Measurements from ENCODE around the gene CKAP2L.

Gene CKAP2L, protein sequence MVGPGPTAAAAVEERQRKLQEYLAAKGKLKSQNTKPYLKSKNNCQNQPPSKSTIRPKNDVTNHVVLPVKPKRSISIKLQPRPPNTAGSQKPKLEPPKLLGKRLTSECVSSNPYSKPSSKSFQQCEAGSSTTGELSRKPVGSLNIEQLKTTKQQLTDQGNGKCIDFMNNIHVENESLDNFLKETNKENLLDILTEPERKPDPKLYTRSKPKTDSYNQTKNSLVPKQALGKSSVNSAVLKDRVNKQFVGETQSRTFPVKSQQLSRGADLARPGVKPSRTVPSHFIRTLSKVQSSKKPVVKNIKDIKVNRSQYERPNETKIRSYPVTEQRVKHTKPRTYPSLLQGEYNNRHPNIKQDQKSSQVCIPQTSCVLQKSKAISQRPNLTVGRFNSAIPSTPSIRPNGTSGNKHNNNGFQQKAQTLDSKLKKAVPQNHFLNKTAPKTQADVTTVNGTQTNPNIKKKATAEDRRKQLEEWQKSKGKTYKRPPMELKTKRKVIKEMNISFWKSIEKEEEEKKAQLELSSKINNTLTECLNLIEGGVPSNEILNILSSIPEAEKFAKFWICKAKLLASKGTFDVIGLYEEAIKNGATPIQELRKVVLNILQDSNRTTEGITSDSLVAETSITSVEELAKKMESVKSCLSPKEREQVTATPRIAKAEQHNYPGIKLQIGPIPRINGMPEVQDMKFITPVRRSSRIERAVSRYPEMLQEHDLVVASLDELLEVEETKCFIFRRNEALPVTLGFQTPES

DNA sequence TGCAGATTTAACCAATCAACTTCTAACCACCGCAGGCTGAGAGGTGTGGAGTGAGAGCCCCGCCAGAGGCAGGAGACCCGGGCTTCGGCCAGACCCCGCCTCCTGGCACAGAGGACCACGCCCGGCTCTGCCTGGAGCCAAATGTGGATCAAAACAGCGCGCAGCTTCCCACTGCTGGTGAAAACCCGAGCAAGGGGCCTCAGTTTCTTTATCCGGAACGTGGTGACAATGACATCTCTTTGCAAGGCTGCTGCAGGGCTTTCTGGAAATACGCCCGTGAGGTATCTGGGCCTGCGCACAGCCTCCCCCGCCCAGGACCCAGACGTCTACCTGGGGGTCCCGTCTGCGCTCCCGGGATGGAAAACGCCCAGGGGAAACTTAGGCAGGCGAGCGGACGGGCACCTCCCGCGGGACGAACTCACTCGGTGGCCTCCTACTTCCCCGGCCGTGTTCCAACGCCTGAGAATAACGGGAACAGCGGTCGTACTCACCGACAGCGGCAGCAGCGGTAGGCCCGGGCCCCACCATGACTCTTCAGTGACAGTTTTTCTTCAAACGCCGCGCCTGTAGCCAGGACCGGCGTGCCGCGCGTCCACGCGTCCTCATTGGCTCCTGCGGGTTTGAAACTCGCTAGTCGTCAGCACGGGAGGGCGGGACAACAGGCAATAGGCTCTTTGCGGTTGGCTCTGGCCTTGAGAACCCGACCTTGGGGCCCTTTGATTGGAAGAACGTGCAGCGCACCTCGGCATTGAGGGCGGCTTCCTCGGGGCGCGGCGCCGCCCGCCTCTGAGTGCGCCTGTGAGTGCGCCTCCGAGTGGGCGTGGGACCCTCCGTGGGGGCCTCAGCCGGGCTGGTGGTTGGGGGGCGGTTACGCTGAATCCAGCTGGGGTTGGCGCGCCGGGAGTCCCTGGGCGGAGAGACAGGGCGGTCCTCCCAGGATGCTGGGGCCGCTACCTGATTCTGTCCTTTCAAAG is at the start of gene CKAP2L:
Gene CKAP2L (minus strand): TSS at position 539 of the 974 bp plus-strand sequence. CDS start 11 bp downstream, at position 528.
- peak; percentile 92 for DNase-seq (ENCODE audit: low read depth, low spot score)

DNA sequence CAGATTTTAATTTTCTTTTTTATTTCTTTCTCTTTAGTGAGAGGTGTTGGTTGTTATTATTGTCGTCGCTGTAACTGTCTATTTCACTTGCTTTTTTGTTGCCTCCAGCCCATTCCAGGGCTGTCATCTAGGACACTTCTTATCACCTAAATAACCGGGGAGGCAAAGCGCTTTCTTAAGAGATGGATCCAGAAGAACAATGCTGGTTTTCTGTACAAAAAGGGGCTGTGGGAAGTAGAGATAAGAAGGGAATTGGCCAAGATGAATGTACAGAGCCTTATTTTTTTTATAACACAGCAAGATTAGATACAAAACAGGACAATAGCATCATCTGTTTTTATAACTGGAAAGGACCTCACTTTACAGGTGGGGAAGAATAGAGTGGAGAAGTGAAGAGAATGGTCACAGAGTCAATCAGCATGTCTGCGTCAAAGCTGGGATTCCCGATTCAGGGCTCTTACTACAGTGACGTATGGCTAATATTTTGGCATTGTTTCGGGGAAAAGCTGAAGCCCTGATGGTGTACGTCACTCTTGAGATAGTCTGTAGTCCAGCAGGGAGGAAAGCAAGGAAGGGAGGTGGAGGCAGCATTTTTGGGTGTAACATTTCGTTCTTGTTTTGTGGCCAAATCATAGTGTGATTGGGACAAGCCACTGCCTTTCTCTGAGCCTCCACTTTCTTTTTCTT is 49.0 kb upstream of the CKAP2L start:
- DNase-seq (ENCODE audit: low read depth, low spot score): no peak

DNA sequence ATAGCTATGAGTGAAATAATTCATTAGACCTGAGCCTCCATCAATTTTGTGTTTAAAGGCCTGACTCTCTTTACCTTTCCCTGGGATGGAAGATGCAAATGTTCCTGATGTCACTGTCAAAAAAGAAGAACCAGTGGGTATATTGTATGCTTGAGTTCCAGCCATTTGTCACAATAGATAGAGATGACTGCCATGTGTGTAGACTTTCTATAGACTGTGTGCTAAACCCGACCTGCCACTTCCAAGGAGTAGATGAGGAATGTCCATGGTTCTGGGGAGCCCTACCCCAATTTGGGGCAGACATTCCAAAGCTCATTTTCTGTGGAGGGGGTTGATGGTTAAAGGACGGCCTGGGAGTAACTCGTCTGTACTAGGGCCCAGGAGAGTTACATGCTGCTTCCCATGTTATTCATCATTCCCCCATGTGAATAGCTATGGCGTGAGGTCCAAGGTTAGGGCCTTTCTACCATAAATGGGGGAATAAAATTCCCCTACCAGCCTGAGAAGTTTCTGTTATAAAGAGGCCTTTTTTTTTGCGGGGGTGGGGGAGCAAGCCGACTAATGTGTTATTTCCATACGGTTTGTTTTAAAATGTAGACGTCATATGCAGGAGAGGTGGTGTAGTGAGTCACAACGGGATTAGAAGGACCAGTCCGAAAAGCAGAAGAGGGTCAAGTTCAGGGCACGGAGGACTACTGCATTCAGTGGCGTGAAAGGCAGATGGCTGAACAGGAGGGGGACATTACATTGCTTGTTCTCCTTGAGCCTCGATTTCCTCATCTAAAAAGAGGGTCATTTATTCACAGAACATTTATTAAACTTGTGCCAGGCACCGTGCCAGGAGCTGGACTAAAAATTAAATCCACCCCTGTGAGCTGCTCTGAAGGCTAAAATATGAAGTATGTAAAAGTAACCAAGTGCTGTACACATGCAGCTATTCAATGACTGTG is 48.2 kb upstream of the CKAP2L start:
- no peak for DNase-seq (ENCODE audit: low read depth, low spot score)

DNA sequence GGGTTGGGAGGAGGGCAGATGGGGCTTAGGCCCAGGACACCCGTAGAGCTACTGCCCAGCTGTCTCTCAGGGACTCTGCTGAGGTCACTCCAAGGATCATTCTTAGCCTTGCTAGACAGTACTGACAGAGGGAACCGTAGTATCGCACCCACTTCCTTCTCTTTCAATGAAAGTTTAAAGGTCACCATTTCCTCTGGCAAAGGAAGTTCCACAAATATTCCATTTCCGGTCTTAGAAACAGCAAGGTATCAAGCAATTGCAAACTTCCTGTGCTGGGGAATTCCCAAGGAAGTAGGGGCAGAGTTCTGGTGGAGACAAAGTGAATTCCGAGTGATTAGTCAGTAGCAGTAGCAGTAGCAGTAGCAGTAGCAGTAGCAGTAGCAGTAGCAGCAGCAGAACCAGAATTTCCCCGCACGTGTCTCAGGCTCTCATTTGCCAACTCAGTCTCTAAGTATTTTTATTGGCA is 47.5 kb upstream of the CKAP2L start:
- DNase-seq (ENCODE audit: low read depth, low spot score): no peak

DNA sequence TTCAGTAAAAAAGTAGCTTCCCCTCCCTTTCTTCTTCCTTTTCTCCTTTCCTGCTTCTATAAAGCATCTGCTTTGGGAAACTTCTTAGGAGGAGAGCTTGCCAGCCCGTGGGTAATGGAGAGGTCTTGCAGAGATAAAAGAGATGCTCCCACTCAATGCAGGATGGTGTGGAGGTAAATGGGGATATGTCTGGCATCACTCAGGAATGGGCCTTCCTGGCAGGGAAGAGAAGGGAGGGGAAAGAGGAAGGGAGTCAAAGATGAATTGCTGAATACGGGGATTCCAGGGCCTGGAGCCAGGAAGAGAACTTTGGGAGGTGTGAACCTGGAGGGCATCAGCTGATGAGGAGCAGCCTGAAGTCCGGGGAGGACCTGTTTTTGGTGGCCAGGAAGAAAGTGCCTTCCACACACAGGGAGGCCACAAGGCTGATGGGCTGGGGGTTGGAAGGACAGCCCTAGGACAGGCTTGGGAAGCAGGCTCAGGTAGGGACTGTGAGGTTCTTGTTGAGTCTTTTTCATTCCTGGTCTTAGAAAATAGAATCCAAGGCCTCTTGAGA is 46.9 kb upstream of the CKAP2L start:
- no peak for DNase-seq (ENCODE audit: low read depth, low spot score)

DNA sequence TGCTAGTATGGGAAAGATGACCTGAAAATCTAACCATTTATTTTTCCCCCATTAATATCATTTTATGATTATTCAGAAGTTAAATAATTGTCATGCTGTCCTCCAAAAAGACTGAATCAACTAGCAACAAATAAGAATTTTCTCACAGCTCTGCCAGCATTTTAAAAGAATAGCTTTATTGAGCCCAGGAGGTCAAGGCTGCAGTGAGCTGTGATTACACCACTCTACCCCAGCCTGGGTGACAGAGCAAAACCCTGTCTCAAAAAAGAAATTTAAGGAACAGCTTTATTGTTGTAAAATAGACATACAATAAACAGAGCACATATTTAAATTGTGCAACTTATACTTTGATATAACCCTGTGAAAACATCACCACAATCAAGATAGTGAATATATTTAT is 44.7 kb upstream of the CKAP2L start:
- DNase-seq (ENCODE audit: low read depth, low spot score): no peak

DNA sequence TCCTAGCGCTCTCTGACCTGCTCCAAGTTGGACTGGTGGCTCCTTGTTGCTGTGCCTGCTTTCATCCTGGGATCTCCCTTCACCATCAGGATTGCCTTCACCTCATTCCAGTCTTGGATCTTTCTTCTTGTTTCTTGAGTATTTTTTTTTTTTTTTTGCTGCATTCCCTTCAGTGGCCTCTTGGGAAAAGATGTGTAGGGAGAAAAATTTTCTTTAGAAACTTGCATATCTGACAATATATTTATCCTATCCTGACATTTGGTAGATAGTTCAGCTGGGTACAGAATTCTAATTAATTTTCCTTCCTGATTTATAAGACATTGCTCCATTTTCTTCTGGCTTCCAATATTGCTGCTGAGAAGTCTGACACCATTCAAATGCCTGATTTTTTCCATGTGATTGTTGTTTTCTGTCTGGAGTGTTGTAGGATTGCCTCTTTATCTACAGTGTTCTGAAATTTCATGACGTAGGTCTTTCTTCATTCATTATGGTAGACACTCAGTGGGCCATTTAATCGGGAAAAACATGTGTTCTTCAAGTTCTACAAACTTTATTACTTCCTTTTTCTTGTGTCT is 42.9 kb upstream of the CKAP2L start:
- DNase-seq (ENCODE audit: low read depth, low spot score): no peak

DNA sequence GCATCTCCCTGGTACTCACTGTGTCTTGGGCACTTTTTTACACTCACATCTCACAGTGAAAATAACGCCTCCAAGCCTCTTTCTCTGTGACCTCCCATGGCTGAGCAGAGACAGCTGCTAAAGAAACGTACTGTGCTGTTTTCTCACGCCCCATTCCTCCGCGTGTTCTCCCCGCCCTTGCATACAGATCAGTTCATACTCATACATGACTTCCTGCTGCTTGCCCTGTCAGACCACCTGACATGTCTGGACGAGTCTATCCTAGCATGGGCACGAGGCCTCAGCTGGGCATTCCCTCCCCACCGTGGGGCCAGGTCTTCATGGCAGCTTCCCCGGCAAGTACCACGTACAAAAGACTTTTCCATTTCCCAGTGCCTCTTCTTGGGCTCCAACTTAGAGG is 41.1 kb upstream of the CKAP2L start:
- no peak for DNase-seq (ENCODE audit: low read depth, low spot score)

DNA sequence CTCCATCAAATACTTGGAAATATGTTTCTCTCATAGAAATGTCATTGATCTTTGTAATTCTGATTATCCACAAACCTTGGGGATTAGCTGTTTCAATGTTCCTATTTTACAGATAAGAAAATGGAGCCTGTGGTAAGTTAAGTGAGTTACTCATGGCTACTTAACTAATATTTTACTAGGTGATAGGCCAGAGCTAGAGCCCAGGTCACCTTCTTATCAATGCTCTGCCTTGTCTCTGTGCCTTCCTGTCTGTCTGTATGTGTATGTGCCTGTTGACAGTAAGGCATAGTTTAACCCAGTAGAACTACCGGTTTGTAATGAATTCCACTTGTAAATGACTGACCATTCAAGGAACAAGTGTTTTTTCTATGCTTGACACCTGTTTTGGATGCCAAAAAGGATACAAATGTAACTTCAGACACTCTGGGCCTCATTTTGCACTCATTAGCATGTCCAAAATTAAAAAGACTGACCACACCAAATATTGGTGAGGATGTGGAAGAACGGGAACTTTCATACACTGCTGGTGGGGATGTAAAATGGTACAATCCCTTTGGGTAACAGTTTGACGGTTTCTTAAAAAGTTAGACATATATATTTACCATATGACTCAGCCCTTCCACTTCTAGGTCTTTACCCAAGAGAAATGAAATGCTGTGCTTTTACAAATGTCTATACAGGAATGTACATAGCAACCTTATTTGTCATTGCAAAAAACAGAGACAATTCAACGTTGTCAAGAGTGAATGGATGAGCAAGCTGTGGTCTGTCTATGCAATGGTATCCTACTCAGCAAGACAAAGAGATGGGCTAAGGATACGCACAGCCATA is 39.5 kb upstream of the CKAP2L start:
- DNase-seq (ENCODE audit: low read depth, low spot score): no peak

DNA sequence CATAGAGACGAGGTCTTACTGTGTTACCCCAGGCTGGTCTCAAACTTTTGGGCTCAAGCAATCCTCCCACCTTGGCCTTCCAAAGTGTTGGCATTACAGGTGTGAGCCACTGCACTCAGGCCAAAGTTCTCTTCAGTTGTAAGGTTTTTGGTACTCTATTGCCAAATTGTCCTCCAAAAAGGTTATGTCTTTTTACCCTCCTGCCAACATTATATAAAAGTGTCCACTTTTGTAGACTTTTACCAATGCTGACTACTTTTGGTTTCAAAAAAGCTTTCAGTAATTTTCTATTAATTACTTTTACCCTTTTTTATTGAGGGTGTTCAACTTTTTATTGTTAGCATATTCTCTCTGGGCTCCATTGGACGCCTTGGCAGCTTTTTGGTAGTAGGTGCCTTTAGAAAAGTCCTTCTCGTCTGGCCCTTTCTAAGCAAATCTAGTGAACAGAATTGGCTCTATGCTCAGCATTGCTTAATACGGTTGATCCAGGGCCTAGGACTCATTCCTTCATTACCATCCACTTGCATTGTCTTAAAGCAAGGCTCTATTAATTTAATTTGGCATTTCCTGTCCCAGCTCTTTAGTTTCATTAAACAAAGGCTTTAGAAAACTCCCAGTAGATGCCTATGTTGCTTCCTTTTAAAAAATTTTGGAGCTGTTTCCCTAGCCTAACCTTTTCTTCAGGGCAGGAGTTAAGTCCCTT is 36.6 kb upstream of the CKAP2L start:
- no peak for DNase-seq (ENCODE audit: low read depth, low spot score)

DNA sequence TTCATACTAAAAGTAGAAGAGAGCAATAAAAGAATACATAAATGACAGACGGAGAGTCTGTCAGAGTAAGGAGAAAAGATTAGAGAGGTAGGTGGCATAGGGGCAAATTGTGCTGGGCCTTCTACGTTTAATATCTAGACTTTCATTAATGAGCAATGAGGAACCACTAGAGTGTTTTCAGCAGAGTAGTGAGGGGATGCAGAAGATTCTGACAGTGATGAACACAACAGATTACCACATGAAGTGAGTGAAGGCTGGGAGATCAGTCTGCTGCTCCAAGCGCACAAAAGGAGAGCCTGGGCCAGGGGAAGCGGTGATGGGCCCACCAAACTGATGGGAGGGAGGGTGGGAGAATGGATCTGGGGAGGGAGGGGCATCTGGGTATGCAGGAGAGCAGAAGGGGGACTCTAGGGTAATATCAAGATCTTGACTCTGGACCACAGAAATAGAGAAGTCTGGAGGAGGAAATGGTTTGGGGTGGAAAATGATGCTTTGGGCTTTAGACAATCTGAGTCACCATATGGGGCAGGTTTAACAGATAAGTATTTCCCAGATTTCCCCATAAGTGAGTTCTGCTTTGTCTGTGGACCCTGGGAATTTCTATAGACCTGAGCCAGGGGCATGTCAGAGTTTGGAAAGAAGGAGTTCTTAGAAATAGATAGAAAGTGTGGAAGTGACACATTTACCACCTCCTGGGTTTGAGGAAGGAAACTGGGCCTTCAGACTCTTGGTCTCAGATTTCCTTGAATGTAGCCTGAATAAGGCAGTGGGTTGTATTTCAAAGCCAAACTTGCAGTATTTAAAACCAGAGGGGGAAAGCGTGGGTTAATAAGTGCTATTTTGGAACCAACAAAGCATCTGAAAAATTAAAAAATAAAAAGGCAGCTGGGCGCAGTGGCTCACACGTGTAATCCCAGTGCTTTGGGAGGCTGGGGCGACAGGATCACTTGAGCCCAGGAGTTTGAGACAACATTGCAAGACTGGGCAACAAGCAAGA is 34.9 kb upstream of the CKAP2L start:
- DNase-seq (ENCODE audit: low read depth, low spot score): no peak

DNA sequence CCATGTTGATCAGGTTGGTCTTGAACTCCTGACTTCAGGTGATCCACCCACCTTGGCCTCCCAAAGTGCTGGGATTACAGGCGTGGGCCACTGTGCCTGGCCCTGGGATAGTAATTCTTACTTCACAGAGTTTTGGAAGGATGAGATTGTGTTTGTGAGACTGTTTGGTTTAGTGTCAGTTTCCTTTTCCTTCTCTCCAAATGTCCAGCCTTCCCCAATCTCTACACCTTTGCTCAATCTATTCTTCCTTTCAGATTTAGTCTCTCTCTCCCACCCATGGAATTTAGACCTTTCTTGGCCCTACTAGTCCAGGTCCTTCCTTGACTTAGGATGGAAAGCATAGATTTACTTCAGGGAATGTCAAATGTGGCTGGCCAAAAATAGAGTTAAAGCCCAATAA is 32.1 kb upstream of the CKAP2L start:
- DNase-seq (ENCODE audit: low read depth, low spot score): no peak

DNA sequence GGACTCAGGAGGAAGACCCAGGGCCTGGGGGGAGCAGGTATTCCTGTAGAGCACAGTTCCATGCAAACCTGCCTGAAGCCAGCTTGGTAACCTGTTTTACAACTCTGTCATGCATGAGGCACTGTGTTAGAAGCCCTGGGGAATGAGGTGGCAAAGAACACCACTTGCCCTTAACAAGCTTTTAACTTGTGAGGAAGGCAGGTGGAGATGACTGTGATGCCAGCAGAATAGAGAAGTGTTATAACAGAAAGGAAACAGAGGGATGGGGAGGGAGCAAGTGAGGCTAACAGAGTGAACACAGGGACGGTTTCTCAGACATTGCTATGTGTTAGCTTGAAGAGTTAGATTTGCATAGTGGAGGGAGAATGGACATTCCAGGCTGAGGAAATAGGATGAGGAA is 31.4 kb upstream of the CKAP2L start:
- no peak for DNase-seq (ENCODE audit: low read depth, low spot score)

DNA sequence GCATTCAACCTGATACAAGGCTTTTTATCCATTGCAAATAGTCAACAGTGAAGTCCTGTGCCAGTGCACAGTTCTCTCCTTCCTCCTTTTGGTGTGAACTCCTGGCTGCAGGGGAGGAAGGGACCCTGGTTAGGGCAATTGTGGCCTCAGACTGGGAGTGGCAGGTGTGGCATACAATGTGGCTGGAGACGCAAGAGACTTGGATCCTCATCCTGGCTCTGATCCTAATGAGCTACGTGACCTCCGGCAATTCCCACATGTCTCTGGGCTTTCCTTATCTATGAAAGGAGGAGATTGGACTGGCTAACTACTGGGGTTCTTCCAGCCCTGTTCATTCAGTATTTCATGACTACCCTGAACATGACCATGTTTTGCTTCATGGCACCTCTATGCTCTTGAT is 30.4 kb upstream of the CKAP2L start:
- no peak for DNase-seq (ENCODE audit: low read depth, low spot score)

DNA sequence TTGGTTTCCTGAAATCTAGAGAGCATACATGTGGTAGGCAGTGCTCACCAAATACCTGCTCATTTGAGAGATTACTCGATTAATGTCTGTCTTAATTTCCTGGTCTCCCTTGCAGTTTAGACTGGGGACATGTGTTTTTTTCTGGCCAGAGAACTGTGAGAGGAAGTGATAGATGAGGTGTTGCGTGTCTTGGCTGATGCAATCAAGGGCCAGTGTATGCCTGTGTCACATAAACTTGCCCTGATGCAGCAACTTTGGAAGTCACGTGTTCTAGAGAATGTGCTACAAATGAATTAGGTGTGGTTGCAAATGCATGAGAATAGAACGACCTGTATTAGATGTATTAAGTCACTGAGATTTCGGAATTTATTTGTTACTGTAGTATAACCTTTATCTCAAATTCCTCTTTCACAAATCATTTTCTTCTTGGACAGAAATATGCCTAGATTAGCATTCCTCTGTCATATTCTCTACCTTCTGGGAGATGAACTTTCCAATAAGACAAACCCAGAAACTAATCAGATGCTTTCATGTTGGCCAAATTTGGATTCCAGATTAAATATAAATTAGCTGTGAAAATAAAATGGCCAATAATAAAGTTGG is 29.8 kb upstream of the CKAP2L start:
- no peak for DNase-seq (ENCODE audit: low read depth, low spot score)

DNA sequence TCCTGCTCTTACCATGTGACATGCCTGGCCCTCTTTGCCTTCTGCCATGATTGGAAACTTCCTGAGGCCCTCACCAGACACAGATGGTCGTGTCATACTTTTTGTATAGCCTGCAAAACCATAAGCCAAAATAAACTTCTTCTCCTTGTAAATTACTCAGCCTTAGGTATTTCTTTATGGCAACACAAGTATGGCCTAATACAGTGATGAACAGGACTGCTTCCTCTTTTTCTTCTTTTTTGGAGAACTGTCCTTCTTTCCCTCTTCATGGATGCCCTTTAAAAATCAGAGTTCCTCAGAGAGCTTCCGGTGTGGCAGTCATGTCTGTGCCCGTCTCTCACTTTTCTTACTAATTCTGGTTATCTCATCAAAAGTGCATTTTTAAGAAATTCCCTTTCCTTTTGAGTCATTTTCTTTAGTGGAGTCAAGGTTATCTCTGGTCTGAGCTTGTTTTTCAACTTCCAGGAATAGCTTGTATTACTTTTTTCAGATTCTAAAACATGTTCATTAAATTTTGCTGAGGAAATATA is 29.1 kb upstream of the CKAP2L start:
- DNase-seq (ENCODE audit: low read depth, low spot score): no peak
